Renal cortex interstitium (tissue), 15 donors: ENCODE measurements around the gene TIGIT. TPM values are rescaled to one million over a fixed set of nuclear protein-coding genes. Genes with fewer than 3 reads are reported as not detected.
"Not testable (repeated sequence)": the region's sequence is repeated elsewhere in the genome, so short reads cannot be mapped to it uniquely, and the experiment has no call there.

Experiments used
- DNase-seq, 11 donors: peaks; one replicate each; pipeline ENCODE4 v3.0.0-alpha.2; 2013; ENCODE audit warnings: low read depth in 9 of 11, low spot score in 4 of 11; ENCODE audit errors: extremely low read depth in 1 of 11
- long read RNA-seq, 16 experiments: transcript quantifications; one replicate each; lab custom pipeline, GENCODE V29; 2026
- polyA plus RNA-seq, 3 donors: library from polyadenylated mRNA; unstranded; fragments of 120-200 nt; gene quantifications; one replicate each; pipeline ENCODE4 v1.2.1, GENCODE V29; 2013; ENCODE audit not compliant: insufficient read length in 3 of 3

The TIGIT gene
- under 1 TPM; 0.09 to 0.20 (median 0.11) TPM for polyA plus RNA-seq
- long read RNA-seq, donor 1, result 0 reads
- long read RNA-seq, donor 2, result 0 reads
- long read RNA-seq, donor 3, result 0 reads
- long read RNA-seq, donor 4, result 0 reads
- long read RNA-seq, donor 5, result 0 reads
- long read RNA-seq, donor 6, result 0 reads
- long read RNA-seq, donor 7, result 0 reads
- long read RNA-seq, donor 8, result 0 reads
- long read RNA-seq, donor 9, result 0 reads
- long read RNA-seq, donor 10, result 0 reads
- long read RNA-seq, donor 11, result 0 reads
- long read RNA-seq, donor 12, result 0 reads
- long read RNA-seq, donor 13, result 0 reads
- long read RNA-seq, donor 14, result 0 reads
- long read RNA-seq, donor 15, result 0 reads
- long read RNA-seq, donor 16, result 0 reads

GRCh38 chr3:114293838-114294535, at the start of gene TIGIT:
Gene TIGIT, plus strand, starts transcription at chr3:114294028. Its CDS starts 34 bp downstream, at chr3:114294062.
- no peak for DNase-seq

DNA sequence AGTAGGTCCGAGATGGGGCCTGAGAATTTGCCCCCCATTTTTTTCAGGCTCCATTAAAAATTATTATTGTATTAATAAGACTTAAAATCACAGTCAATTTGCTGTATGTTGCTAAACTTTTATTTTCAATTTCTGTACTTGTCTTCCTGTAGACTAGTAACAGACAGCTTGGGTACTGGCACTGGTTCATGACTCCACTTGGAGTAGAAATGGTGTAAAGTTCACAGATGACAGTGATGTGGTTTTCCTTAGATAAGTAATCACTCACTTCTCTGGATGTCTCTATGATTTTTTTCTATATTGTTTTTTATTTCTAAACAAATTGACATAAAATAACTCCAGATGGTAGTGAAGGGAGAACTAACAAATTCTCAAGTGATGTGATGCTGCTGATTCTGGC, 40.9 kb upstream of the TIGIT start:
- no peak for DNase-seq

GRCh38 chr3:114253505-114253904, 40.3 kb upstream of the TIGIT start:
- no peak for DNase-seq

DNA sequence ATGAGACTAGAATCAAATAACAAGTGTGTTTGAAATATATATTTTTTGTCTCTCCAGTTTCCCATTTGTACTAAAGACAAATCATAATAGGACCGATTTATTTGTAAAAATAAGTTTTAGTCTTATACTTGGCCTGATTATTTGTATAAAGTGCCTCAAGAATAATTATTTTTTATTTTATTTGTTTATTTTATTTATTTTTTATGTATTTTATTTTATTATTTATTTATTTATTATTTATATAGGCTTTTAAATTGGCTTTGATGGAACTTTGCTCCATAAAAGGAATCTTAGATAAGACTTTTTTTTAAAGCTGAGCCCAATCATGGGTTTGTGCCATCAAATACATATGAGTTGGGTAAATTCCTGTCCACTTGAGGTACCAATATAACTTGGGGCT, 34.3 kb upstream of the TIGIT start:
- DNase-seq, result no peak

DNA sequence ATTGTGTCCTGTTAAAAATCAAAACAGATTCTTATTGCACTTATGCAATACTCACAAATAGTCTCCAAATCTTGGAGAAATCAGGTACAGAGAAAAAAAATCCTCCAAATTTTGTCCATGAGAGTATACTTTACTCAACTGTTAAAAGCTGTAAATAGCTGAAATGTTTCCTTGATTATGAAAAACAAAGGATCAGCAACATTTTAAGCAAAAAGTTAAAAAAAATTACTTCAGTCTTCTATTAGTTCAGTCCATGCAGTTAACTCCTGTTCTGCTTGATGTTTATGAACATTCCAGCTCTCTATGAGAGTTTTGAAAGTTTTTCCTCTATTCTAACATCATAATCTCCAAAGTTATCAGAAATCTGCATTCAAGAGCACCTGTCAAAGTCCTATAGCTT, 33.7 kb upstream of the TIGIT start:
- no peak for DNase-seq

GRCh38 chr3:114270019-114270418, 23.8 kb upstream of the TIGIT start:
- no peak for DNase-seq

GRCh38 chr3:114272271-114272670, 21.6 kb upstream of the TIGIT start:
- DNase-seq, result no peak

- DNase-seq, result no peak
Observed at GRCh38 chr3:114274929-114275328, 18.9 kb upstream of the TIGIT start.

GRCh38 chr3:114276856-114277255, 17.0 kb upstream of the TIGIT start:
- DNase-seq, result not testable (repeated sequence)

- DNase-seq, result no peak
Observed at GRCh38 chr3:114284644-114285043, 9.2 kb upstream of the TIGIT start.

DNA sequence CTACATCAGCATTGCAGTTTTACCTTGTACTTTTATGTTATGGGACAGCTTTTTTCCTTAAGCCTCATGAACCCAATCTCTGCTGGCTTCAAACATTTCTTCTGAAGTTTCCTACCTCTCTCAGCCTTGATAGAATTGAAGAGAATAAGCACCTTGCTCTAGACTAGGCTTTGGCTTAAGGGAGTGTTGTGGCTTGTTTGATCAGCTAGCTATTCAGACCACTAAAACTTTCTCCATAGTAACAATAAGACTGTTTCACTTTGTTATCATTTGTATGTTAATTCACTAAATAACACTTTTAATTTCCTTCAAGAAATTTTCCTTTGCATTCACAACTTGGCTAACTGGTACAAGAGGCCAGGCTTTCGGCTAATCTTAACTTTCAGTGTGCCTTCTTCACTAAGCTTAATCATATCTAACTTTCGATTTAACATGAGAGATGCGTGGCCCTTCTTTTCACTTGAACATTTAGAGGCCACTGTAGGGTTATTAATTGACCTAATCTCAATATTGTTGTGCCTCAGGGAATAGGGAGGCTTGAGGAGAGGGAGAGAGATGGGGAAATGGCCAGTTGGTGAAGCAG, 8.1 kb upstream of the TIGIT start:
- DNase-seq, result no peak

DNA sequence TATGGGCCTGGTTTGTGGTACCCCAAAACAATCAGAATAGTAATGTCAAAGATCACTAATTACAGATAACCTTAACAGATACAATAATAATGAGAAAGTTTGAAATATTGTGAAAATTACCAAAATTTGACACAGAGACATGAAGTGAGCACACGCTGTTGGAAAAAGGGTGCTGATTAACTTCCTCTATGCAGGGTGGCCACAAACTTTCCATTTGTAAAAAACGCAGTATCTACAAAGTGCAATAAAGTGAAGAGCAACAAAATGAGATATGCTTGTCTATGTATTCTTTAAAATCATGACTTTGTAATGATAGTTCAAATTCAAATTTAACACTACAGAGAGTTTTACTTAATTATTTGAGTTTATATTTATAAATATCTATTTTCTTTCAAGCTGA, 7.6 kb upstream of the TIGIT start:
- DNase-seq, result no peak

GRCh38 chr3:114290911-114291901, 2.6 kb upstream of the TIGIT start:
- peak in 7 of 11 donors; percentile 3 to 28 (median 9) for DNase-seq

DNA sequence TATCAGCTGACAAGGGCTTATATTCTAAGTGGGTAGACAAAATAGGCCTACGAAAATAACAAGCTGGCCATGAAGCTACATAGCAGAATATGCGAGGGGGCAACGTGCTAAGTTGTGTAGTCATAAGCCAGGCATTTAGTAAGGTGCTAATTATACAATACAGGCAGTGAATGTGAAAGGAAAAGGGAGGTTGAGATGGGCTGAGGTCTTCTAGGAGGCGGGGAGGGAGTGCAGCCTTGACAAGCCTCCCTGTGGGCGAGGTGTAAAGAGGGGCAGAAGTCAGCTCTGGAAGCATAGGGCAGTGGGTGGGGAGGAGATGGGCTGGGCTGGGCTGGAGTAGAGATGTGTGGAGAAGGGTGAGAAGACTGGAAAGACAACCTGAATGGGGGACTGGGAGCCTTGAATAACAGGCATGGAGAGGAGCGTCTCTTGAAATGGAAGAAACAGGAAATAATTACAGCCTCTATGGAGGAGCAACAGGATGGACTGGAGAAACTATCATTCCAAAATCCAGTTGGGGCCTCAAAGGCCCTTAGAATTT, 1.2 kb downstream of the TIGIT start:
- no peak for DNase-seq

GRCh38 chr3:114295946-114296345, 2.1 kb downstream of the TIGIT start:
- no peak for DNase-seq

DNA sequence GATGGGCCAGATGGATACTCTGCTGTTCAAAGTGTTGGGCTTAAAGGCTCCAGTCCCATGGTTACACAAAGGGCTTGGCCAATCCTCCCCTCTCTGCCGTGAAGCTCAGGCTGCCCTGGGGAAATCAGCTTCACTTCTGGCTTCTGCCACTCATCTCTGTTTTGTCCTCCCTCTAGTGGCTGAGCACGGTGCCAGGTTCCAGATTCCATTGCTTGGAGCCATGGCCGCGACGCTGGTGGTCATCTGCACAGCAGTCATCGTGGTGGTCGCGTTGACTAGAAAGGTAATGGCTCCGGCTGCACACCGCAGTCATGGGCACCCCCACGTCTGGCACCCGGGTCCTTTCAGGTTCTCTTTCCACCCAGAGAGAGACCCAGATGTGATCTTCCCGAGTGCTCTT, 5.6 kb downstream of the TIGIT start:
- no peak for DNase-seq

- DNase-seq, result no peak
Observed at GRCh38 chr3:114299941-114300624, 6.3 kb downstream of the TIGIT start.

DNA sequence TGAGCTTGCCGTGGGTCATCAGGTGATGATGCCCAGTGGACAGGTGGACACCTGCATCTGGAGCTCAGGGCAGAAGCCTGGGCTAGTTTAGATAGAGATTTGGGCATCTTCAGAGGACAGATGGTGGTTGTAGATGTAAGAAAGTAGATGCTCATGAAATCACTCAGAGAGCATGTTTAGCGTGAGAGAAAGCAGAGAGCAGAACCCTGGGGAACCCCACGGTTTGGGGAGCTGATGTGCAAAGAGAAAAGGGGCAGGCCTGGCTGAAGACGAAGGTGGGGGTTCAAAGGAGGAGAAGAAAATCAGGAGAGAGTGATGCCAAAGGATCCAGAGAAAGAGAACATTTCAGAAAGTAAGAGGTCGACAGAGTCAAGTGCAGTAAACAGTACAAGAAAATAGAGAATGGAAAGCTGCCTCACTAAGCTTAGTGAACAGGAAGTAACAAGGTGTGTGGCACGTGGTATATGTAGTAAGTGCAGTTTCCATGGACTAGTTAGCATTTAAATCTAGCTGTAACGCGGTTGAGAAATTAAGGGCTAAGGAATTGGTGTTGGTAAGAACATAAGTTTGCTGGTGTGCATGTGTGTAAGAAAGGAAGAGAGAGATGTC, 13.5 kb downstream of the TIGIT start:
- no peak for DNase-seq
